ENCODE data around the gene PSMB5.

PSMB5 gene

DNA sequence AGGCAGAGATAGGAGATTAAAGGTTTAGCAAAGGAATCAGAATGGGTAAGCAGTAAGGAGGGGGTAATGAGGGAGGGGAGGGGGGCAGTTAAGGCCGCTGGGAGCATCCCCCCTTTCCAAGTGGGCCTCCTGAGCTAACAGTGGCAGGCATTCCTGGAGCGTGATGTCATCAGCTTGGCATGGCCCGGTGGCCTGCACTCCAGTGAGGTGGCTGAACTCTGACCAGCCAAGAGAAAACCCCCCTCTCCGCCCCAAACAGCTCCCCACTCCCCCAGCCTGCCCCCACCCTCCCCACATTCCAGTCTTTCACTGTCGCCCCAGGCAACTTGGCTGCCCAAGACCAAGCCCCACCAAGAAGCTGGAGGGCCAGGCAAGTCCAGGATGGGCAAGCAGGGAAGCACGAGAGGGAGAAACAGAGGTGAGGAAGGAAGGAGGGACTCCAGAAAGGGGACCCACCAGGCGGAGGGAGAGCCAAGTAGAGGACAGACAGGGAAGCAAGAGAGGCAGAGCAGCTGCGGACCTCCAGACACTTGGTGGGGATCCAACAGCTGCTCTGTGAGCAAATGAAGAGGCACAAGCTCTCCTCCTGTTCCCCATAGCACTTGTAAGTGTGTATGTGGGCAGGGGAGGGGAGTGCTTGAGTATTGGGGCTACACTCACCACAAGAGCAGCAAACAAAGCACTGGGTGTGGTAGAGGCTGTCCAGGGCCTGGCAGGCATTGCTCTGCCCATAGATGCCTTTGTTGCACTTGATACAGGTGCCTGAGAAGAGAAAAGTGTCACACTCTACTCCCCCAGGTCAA lies 56.8 kb downstream of the PSMB5 start:
- DNase-seq (ENCODE audit: low read depth, low spot score) = no peak
- H3K27ac ChIP-seq = peak overlapping the region; percentile 100

- peak overlapping the region; percentile 100 for H3K27ac ChIP-seq
- DNase-seq (ENCODE audit: low read depth, low spot score) = no peak
Measured at GRCh38 chr14:22977434-22977683, 57.3 kb downstream of the PSMB5 start.

DNA sequence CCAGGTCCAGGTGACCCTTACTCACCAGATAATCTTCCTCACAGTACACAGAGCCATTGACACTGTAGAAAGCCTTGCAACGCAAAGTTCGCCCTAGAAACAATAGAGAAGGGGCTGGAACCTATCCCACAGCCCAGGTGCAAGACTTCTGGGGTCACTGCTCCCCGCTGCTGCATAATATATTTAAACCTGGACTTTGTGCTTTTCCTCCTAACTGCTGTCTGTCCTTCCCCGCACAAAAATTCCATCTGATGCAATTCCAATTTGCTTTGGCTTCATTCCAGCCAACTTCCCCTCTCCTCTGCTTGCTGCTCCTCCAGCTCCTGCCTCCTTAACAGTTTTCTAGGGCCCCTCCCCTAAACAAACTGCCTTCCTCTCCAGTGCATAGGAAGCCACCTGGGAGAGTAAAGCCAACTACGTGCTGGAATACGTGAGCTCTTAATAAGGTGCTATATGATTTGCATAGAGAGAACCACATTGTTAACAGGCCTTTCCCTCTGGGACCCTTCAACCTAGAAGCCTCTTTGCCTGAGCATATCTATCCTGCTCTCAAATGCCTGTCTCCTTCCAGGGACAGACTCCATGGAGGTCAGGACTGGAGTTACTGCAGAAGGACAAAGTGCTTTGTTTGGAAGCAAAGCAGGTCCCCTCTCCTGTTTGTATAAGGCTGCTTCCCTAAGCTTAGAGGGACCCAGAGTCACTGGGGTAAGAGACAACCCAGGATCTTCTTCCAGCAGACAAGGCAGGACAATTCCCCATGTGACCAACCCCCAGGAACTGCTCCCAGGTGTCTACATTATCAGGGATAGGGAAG lies 57.9 kb downstream of the PSMB5 start:
- no peak for DNase-seq (ENCODE audit: low read depth, low spot score)
- H3K27ac ChIP-seq = peak overlapping the region; percentile 100
